Cardiac fibroblast (primary cell): ENCODE results near the gene KMT2A.

Source experiments
- DNase-seq, 2 donors: peaks; one replicate each; pipeline versions ENCODE4 v3.0.0 to v3.0.0-alpha.2; 2010; ENCODE audit warnings: low read depth in 2 of 2
- H3K4me3 ChIP-seq, 2 donors: replicated peaks in 1 of 2; 1 replicate in 1 of 2; 2 replicates in 1 of 2; pipeline ENCODE4 v1.5.1; 2011; ENCODE audit warnings: low read depth in 2 of 2, low read length in 2 of 2, mild to moderate bottlenecking in 2 of 2, moderate library complexity in 1 of 2
- CTCF ChIP-seq: IDR thresholded peaks from one replicate; pipeline ENCODE4 v1.5.1; 2011; ENCODE audit warnings: low read depth, mild to moderate bottlenecking, low read length, inconsistent platforms

Gene KMT2A

GRCh38 chr11:118532091-118532490 is 95.8 kb downstream of the KMT2A start:
- no peak overlapping the region for H3K4me3 ChIP-seq
- no peak for DNase-seq
- no peak for TF ChIP-seq CTCF

- no peak overlapping the region for H3K4me3 ChIP-seq
- TF ChIP-seq CTCF = no peak
- no peak for DNase-seq
These were observed 96.8 kb downstream of the KMT2A start for GRCh38 chr11:118532852-118533768.

GRCh38 chr11:118533769-118534729 is 97.8 kb downstream of the KMT2A start:
- H3K4me3 ChIP-seq = no peak overlapping the region
- no peak for DNase-seq
- TF ChIP-seq CTCF = no peak

GRCh38 chr11:118535261-118535660 is 99.0 kb downstream of the KMT2A start:
- DNase-seq = no peak
- no peak overlapping the region for H3K4me3 ChIP-seq
- no peak for TF ChIP-seq CTCF

GRCh38 chr11:118536726-118537125 is 100.4 kb downstream of the KMT2A start:
- no peak for TF ChIP-seq CTCF
- DNase-seq = peak in 1 of 2 donors; percentile 57
- no peak overlapping the region for H3K4me3 ChIP-seq

GRCh38 chr11:118537409-118537980 is 101.2 kb downstream of the KMT2A start:
- H3K4me3 ChIP-seq = no peak overlapping the region
- DNase-seq = peak in 1 of 2 donors; percentile 32
- no peak for TF ChIP-seq CTCF
